Calu3 (cell line): ENCODE data around the gene TMEM255A. TPM values are rescaled to one million over a fixed set of nuclear protein-coding genes. Genes with fewer than 3 reads are reported as not detected.

Experiments used
- BruUV-seq: library from RNA; stranded (reverse); fragments of 400-500 nt; replicated peaks from 2 replicates; lab custom pipeline; 2021; lab: Mats Ljungman, UMichigan
- CTCF ChIA-PET: fragments of 300-600 bp; sonication (Branson Sonifier 250); formaldehyde crosslinking; loops from one replicate; lab custom pipeline; 2022; ENCODE audit warnings: antibody characterized with exemption; lab: Charles Lee
- DNase-seq: peaks from one replicate; pipeline ENCODE4 v3.0.0; 2022
- H3K27ac Mint-ChIP-seq: one replicate; pipeline ENCODE4 v1.8.0; 2022; ENCODE audit warnings: mixed read lengths; ENCODE audit not compliant: unreplicated experiment
- H3K27me3 Mint-ChIP-seq: one replicate; pipeline ENCODE4 v1.8.0; 2022; ENCODE audit warnings: mixed read lengths; ENCODE audit not compliant: unreplicated experiment
- H3K36me3 Mint-ChIP-seq: one replicate; pipeline ENCODE4 v1.8.0; 2022; ENCODE audit warnings: mild to moderate bottlenecking, moderate library complexity, mixed read lengths; ENCODE audit not compliant: insufficient read depth, unreplicated experiment
- H3K4me1 Mint-ChIP-seq: one replicate; pipeline ENCODE4 v1.8.0; 2022; ENCODE audit warnings: mild to moderate bottlenecking, low read depth, mixed read lengths; ENCODE audit not compliant: unreplicated experiment
- H3K4me3 Mint-ChIP-seq: one replicate; pipeline ENCODE4 v1.8.0; 2022; ENCODE audit warnings: mild to moderate bottlenecking, low read depth, moderate library complexity, mixed read lengths; ENCODE audit not compliant: unreplicated experiment
- H3K9me3 Mint-ChIP-seq: one replicate; pipeline ENCODE4 v1.8.0; 2022; ENCODE audit warnings: low read depth, mixed read lengths; ENCODE audit not compliant: unreplicated experiment
- intact Hi-C: fragments of 100-400 bp; cut with micrococcal nuclease; formaldehyde crosslinking; loops from one replicate; pipeline ENCODE4 v1.10.0; 2022; ENCODE audit not compliant: unreplicated experiment
- total RNA-seq: library from RNA; stranded (reverse); gene quantifications from 2 replicates; pipeline ENCODE4 v1.2.3, GENCODE V29; 2022
- TF ChIP-seq, protein P1 (sequence below): fragments of 200-600 bp; IDR thresholded peaks from one replicate; pipeline ENCODE4 v1.8.0; 2022; ENCODE audit warnings: antibody characterized with exemption; ENCODE audit not compliant: unreplicated experiment

TMEM255A gene
- total RNA-seq, 1 experiment from 2014 or later = not detected

GRCh38 chrX:120213438-120214265 is 97.6 kb downstream of the TMEM255A start:
- no TSS peak for BruUV-seq
- Mint-ChIP-seq H3K27me3 (no peaks in the 10 kb centered on the region), H3K4me3 (no peak overlapping the region), H3K27ac (no peak overlapping the region), H3K4me1 (peaks cover 8% of the 10 kb centered on the region), H3K9me3 (no peaks in the 10 kb centered on the region), H3K36me3 (no peaks in the 10 kb centered on the region)
- peak; percentile 62 for DNase-seq
- TF ChIP-seq, protein P1, sequence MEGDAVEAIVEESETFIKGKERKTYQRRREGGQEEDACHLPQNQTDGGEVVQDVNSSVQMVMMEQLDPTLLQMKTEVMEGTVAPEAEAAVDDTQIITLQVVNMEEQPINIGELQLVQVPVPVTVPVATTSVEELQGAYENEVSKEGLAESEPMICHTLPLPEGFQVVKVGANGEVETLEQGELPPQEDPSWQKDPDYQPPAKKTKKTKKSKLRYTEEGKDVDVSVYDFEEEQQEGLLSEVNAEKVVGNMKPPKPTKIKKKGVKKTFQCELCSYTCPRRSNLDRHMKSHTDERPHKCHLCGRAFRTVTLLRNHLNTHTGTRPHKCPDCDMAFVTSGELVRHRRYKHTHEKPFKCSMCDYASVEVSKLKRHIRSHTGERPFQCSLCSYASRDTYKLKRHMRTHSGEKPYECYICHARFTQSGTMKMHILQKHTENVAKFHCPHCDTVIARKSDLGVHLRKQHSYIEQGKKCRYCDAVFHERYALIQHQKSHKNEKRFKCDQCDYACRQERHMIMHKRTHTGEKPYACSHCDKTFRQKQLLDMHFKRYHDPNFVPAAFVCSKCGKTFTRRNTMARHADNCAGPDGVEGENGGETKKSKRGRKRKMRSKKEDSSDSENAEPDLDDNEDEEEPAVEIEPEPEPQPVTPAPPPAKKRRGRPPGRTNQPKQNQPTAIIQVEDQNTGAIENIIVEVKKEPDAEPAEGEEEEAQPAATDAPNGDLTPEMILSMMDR = peak; percentile 58
- CTCF ChIA-PET = interaction anchor here (1.0 to 1.4 kb wide), 7 partner anchors 17 to 232 kb away, joined by 3 to 4 read pairs (median 3); partner anchors contain the start of gene ZBTB33
- intact Hi-C loops = no loop called here

Other genes starting within 250 kb of the TMEM255A start
- gene RHOXF2B, start 233.8 kb downstream of the TMEM255A start, total RNA-seq = not detected in 2 replicates
- not detected in 2 replicates for gene RHOXF1, start 195.5 kb downstream of the TMEM255A start, total RNA-seq
- not detected in 2 replicates for gene RHOXF2, start 152.8 kb downstream of the TMEM255A start, total RNA-seq
- 22.7 and 24.9 TPM in 2 replicates for gene ZBTB33, start 60.6 kb downstream of the TMEM255A start, total RNA-seq
- gene ATP1B4, start 50.6 kb upstream of the TMEM255A start, total RNA-seq = not detected in 2 replicates
- 120 and 132 TPM in 2 replicates for gene LAMP2, start 157.8 kb upstream of the TMEM255A start, total RNA-seq
- 32.8 and 35.2 TPM in 2 replicates for gene CUL4B, start 249.5 kb upstream of the TMEM255A start, total RNA-seq